Stimulated activated CD4-positive, alpha-beta T cell treated with anti-CD3 and anti-CD28 coated beads, Interleukin-1b, Interleukin-23, amount 100 ng/mL, for 1 hour (primary cell): Measurements from ENCODE around the gene AJAP1.

Experiments used
- DNase-seq, 2 donors: peaks; one replicate each; pipeline ENCODE4 v3.0.0-alpha.2; 2020; ENCODE audit warnings: low read depth in 2 of 2

Gene AJAP1

DNA sequence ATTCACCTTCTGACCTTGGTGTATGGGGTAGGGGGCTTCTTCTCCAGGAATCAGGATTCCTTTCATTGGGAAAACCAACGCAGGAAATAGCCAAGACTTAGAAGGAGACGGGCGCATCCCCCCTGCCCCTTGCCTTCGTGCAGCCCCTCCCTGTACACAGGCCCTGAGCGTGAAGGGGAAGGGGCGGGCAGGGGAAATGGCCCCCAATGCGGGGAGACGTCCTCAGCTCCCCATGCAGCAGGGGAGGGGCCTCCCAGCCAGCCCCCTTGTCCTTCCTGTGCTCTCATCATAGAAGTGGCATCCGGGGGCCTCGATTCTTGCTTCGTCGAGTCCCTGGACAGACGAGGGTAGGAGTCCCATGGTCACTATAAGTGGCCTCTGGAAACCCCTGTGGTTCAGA, 116.9 kb downstream of the AJAP1 start:
- DNase-seq = no peak

DNA sequence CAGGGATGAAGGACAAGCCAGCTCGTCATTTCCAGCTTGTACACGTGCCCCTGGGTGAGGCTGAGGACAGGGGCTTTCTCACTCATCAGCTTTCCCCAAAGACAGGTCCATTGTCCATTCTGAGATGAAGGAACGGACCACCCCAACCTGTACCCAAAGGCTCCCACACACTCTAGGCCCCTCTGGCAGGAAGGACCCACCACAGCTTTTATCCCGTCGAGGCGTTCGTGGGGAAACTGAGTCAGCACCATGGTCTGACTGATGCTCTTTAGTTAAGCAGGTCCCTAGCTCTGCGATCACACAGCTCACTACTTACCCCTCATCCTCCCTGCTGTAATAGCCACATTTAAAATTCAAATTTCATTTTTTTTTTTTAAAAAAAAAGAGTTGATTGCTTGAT, 117.3 kb downstream of the AJAP1 start:
- DNase-seq = no peak

- no peak for DNase-seq
Observed at GRCh38 chr1:4772294-4773010, 118.0 kb downstream of the AJAP1 start.

DNA sequence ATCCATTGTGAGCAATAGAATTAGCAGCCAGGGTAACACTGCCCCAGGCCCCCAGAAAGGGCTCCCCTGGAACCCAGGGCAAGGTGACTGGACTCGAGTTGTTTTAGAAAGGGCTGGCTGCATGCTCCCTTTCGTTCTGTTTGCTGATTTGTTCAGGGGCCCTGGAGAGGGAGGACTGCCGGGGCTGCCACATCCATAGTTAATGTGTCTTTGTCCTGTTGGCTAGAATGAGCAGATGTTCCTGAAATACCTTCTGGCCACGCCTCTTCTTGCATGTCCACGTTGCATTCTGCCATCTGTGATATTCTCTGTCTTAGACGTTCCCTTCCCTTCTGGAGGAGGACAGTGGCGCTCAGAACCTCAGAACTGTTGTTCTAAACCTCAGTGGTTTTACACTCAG, 118.8 kb downstream of the AJAP1 start:
- DNase-seq = no peak

DNA sequence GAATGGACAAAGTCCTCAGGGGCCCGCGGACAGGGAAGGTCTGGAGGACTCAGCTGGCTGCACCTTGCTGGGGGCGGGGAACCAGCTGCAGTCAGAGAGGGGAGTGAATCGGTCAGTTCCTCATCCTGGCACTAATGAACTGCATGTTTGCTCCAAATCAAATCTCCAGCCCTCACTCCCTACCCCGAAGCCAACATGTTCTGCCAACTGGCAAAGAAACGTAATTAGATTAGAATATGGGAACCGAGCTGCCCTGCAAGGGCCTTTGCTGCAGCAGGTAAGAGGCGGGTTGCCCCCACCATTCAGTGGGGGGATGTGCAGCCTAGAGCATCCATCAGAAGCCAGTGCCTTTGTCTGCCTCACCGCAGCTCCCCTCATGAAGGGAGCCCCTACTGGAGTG, 121.1 kb downstream of the AJAP1 start:
- DNase-seq = no peak

GRCh38 chr1:4778056-4778455, 123.6 kb downstream of the AJAP1 start:
- no peak for DNase-seq

DNA sequence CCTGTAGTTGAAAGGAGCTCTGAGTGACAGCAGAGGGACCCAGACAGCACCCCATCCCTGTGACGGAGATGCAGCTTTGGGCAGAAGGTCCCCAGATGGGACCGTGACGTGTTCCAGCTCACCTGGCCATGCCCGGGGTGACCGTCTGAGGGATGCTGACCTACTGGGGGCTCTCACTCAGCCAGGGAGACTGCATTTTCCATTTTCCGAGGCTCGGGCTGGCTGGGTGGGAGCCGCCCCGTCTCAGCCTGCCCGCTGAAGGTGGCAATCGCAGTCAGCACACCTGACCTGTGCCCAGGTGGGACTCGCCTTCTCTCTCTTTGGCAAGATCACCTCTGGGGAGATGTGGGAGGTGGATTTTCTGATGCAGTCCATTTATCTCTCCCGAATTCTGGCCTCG, 127.2 kb downstream of the AJAP1 start:
- no peak for DNase-seq

DNA sequence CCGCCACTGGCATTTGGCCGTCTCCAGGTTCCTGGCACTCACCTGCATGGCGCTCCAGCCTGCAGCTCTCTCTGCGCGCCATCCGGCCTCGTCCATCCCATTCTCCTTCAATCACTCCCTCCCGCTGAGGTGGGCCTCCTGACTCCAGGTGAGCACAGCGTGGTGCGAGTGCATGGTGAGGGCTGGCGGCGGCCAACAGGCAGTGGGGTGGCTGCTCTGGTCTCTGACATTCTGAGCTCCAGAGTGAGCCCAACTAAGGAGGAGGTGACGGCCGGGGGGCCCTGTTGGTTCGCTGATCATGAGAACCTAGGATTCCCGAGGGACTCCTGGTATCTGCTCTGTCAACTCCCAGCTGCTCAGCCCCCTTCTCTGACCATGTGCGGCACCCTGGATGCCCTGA, 130.4 kb downstream of the AJAP1 start:
- no peak for DNase-seq

DNA sequence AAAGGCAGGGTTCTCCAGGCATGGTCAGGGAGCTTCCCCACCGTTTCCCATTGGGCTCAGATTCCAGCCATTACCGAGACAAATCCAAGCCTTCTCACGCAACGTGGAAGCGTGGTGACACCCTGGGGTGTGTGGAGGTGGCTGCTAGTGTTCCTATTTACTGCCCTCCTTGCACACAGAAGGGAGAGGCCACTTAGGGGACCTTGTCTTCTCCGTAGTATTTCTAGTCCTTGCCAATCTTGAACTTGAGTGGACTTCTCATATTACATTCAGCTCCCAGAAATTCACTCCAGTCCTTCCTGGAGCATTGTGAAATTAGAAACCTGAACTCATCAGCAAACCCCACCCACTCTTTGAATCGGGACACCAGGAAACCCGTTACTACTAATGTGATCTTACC, 131.6 kb downstream of the AJAP1 start:
- no peak for DNase-seq

- no peak for DNase-seq
Observed at GRCh38 chr1:4787551-4787950, 133.1 kb downstream of the AJAP1 start.

GRCh38 chr1:4792565-4792964, 138.2 kb downstream of the AJAP1 start:
- no peak for DNase-seq

- DNase-seq = no peak
Observed at GRCh38 chr1:4794020-4794780, 139.8 kb downstream of the AJAP1 start.

DNA sequence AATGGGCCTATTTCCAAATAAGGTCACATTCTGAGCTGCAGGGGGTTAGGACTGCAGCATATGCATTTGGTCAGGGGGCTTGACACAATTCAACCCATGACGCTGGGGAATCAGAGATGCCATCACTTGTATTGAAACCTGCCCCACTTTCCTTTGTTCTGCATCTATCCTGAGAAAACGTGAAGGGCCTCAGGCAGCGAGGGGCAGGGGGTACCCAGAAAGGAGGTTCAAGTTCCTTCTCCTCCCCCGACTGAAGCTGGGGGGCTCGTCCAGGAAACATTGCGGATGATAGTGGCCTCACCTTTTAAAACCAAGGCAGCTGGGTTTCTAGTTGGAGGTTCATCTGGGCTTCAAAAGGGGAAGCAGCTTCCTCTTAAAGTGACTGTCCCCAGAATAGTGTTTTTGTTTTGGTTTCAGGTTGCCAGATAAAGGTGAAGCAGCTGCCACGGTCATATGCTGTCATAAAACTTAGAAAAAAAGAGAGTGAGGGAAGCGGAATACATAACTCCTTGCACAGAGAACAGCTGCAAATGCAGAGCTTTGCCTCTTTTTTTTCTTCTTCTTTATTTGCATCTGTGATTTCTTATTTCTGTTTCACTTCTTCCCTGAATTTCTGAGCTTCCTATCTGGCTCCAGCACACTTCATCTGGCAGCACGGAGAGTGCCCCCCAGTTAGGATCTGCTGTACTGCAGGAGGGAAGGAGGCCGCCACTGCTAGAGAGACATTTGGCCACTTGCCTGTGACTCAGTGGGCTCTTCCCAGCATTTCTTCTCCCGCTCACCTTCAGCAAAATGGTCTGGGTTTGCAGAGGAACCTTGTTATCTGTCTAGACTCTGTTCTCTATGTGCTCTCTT, 142.0 kb downstream of the AJAP1 start:
- DNase-seq = no peak

DNA sequence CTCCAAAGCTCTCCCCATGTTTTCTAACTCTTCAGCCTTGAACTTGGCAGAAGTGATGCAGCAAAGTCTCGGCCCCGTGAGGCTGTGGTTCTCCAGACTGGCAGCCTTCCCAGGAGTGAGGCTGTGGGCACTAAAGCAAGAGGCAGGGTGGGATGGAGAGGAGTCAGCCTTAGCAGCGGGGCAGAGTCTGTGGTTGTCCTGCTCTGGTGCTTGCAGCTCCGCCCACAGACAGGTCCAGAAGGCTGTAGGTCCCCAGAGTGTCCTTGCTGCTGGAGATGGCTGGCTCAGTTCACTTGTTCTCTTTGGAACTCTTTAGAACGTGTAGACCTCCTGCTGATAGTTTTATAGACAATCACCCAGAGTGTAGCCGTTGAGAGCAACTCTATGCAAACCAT, 142.6 kb downstream of the AJAP1 start:
- no peak for DNase-seq

GRCh38 chr1:4797429-4797828, 143.0 kb downstream of the AJAP1 start:
- no peak for DNase-seq

- no peak for DNase-seq
Observed at GRCh38 chr1:4801192-4801924, 146.9 kb downstream of the AJAP1 start.

- DNase-seq = no peak
Observed at GRCh38 chr1:4802024-4802423, 147.6 kb downstream of the AJAP1 start.

- no peak for DNase-seq
Observed at GRCh38 chr1:4803335-4803734, 148.9 kb downstream of the AJAP1 start.

DNA sequence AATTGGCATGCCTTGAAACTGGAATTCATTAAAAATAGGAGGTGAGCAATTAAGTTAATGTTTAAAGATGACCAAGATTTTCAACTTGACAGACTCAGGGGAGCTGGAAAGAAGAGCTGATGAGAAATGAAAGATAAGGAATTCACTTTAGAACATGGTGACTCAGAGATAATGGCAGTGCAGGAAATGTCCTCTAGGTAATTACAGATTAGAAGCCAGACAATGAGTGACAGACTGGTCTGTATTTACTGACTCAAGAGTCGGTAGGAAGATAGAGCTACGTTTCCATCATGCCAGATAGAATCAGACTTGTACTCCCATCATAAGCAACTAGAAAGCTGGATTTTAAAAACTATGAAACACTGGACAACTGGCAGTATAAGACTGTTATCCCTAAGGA, 151.6 kb downstream of the AJAP1 start:
- DNase-seq = no peak

DNA sequence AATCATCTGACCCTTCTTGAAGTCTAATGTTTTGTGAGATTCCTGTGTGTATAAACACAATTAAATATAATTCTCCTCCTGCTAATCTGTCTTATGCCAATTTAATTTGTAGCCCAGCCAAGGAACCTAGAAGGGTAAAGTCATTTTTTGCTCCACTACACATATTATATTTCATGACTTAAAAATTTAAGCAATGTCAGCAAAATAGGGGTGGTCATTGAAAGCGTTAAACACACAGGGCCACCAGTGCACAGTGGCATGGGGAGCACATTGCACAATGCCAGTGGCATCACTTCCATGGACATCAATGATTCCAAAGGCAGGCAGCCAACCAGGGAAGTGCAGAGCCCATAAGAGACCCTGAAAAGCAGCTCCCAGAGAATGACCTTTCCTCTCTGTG, 166.1 kb downstream of the AJAP1 start:
- no peak for DNase-seq

GRCh38 chr1:4825800-4826450, 171.5 kb downstream of the AJAP1 start:
- no peak for DNase-seq
